Pancreas (tissue), 10 donors: ENCODE results near the gene ARHGAP26. TPM values are rescaled to one million over a fixed set of nuclear protein-coding genes. Genes with fewer than 3 reads are reported as not detected.
"Not testable (repeated sequence)": the region's sequence is repeated elsewhere in the genome, so short reads cannot be mapped to it uniquely, and the experiment has no call there.

ENCODE experiments used
- ATAC-seq, 4 donors: fragments of 200-7000 bp; cut with Tn5 transposase; one replicate each; pipeline versions ENCODE4 v1.8.0 to v1.9.1; 2020; ENCODE audit warnings: mild to moderate bottlenecking in 4 of 4, moderate library complexity in 4 of 4
- DNase-seq, 6 donors: peaks; one replicate each; pipeline ENCODE4 v3.0.0-alpha.2; 2020
- FAIRE-seq: peaks from 2 replicates; lab custom pipeline; 2012; peaks lifted over from hg19 to GRCh38; lab: Jason Lieb, UNC
- H3K27ac ChIP-seq, 4 donors: fragments of 200-600 bp; sonication (generic); 1 replicate in 3 of 4; 2 replicates in 1 of 4; pipeline versions ENCODE4 v1.5.0 to v1.8.0; 2020
- H3K27me3 ChIP-seq, 4 donors: fragments of 200-600 bp; one replicate each; pipeline ENCODE4 v1.8.0; 2021
- H3K36me3 ChIP-seq, 3 donors: fragments of 200-600 bp; sonication (generic) in 1 of 3; one replicate each; pipeline versions ENCODE4 v1.5.0 to v1.8.0; 2020 to 2021
- H3K4me1 ChIP-seq, 3 donors: fragments of 200-600 bp; one replicate each; pipeline ENCODE4 v1.8.0; 2021
- H3K4me3 ChIP-seq, 4 donors: fragments of 200-600 bp; sonication (generic) in 2 of 4; one replicate each; pipeline versions ENCODE4 v1.5.0 to v1.8.0; 2020 to 2021
- H3K9me3 ChIP-seq, 4 donors: fragments of 200-600 bp; one replicate each; pipeline ENCODE4 v1.8.0; 2021
- WGBS, 2 donors: extraction: QIAGEN DNeasy Blood & Tissue Kit; methylation state at CpG; one replicate each; pipeline ENCODE4 v1.1.7; 2013; 5-methylcytosine and 5-hydroxymethylcytosine counted together
- intact Hi-C, 3 donors: fragments of 100-400 bp; cut with DNase I; formaldehyde crosslinking; loops; one replicate each; pipeline versions ENCODE4 v1.11.1 to v1.14.2; 2022
- polyA plus RNA-seq, 2 donors: library from polyadenylated mRNA; stranded (reverse); fragments of 200-250 nt; gene quantifications; one replicate each; pipeline ENCODE4 v1.2.3, GENCODE V29; 2013
- total RNA-seq, 6 donors: library from RNA; stranded (reverse); fragmentation: NEBNext Ultra II Directional in 4 of 6; extraction: Animal tissue kit (Norgen Biotek cat#: 25700) in 4 of 6; gene quantifications; one replicate each; pipeline versions ENCODE4 v1.2.1 to v1.2.4, GENCODE V29; 2021 to 2023
- TF ChIP-seq, protein P1 (sequence below), 4 donors: fragments of 200-600 bp; sonication (generic) in 3 of 4; IDR thresholded peaks; one replicate each; pipeline versions ENCODE4 v1.5.0 to v1.8.0; 2021; ENCODE audit warnings: antibody characterized with exemption in 4 of 4
- donor health status: healthy with polysubstance abuse.
- donor health status: DM: no; HTN: no; CAD: no; lungs with moderate emphysema.
- donor health status: DM: no; HTN: no; CAD: no.
- donor health status: control.
- donor health status: control.
- donor health status: Bipolar disorder and iron deficiency.
- donor health status: DM: yes; HTN: yes; CAD: no.
- donor health status: DM: no; HTN: no; CAD: no.
- donor health status: DM: no; HTN: no; CAD: no.
- donor health status: DM: yes; HTN: yes; CAD: no.

ARHGAP26 gene
- total and polyA plus RNA-seq, 8 donors: 3.0 to 28.1 (median 10.3) TPM

DNA sequence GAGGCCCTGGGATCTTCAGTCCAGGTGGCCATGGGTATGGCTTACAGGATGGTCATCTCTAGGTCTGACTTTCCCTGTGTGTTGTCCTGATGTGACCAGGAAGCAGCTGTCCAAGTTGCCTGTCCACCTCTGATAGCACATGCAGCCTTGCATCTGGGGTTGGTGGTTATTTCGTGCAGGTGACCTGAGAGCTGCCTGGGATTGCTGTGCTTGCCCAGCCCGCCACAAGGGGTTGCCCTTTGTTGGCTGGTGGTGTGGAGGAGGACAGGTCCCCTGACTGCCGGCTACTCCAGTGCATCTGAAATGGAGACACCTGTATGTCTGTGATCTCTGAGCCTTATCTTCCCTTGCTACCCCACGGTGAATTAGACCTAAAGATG is 212.6 kb downstream of the ARHGAP26 start:
- no peaks in the 10 kb centered on the region for H3K9me3 ChIP-seq
- TF ChIP-seq, protein P1, sequence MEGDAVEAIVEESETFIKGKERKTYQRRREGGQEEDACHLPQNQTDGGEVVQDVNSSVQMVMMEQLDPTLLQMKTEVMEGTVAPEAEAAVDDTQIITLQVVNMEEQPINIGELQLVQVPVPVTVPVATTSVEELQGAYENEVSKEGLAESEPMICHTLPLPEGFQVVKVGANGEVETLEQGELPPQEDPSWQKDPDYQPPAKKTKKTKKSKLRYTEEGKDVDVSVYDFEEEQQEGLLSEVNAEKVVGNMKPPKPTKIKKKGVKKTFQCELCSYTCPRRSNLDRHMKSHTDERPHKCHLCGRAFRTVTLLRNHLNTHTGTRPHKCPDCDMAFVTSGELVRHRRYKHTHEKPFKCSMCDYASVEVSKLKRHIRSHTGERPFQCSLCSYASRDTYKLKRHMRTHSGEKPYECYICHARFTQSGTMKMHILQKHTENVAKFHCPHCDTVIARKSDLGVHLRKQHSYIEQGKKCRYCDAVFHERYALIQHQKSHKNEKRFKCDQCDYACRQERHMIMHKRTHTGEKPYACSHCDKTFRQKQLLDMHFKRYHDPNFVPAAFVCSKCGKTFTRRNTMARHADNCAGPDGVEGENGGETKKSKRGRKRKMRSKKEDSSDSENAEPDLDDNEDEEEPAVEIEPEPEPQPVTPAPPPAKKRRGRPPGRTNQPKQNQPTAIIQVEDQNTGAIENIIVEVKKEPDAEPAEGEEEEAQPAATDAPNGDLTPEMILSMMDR (IDR thresholded peaks at IDR 0.05): no peak
- no peaks in the 10 kb centered on the region for H3K27me3 ChIP-seq
- DNase-seq (no peak), FAIRE-seq (no peak), ATAC-seq (peak in 3 of 4 donors; percentile 8 to 10 (median 9))
- H3K27ac ChIP-seq: peak overlapping the region in 3 of 4 donors; percentile 58 to 69 (median 61)
- no peaks in the 10 kb centered on the region for H3K36me3 ChIP-seq
- no peak overlapping the region for H3K4me3 ChIP-seq
- 90 to 92% methylated on average over 4 of the region's 4 CpGs for WGBS, 2 donors
- intact Hi-C loops: no loop called here
- peaks cover 13 to 21% (median 18%) of the 10 kb centered on the region in 3 donors for H3K4me1 ChIP-seq

DNA sequence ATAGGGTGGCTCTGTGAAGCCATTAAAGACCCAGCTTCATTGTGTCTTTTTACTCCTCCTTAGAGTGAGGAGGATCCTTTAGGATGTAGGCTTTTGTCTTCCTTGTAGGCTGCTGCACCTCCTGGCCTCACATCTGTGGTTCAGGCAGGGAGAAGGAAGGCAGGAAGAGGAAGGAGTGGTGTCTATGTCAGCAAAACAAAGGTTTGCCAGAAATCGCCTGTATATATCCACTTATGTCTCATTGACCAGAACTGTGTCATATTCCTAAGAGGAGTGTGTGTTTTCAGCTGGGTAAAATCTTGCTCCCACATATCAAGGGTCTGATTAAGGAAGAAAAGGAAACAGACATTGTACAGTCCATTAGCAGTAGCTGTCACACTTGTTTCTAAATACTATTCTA is 213.8 kb downstream of the ARHGAP26 start:
- no peaks in the 10 kb centered on the region for H3K9me3 ChIP-seq
- ATAC-seq (no peak), FAIRE-seq (no peak), DNase-seq (no peak)
- 70 to 73% methylated on average over 1 of the region's 1 CpG for WGBS, 2 donors
- TF ChIP-seq, protein P1 (IDR thresholded peaks at IDR 0.05): no peak
- H3K36me3 ChIP-seq: no peaks in the 10 kb centered on the region
- intact Hi-C loops: no loop called here
- peaks cover 13 to 21% (median 18%) of the 10 kb centered on the region in 3 donors for H3K4me1 ChIP-seq
- no peaks in the 10 kb centered on the region for H3K27me3 ChIP-seq
- no peak overlapping the region for H3K4me3 ChIP-seq
- no peak overlapping the region for H3K27ac ChIP-seq

DNA sequence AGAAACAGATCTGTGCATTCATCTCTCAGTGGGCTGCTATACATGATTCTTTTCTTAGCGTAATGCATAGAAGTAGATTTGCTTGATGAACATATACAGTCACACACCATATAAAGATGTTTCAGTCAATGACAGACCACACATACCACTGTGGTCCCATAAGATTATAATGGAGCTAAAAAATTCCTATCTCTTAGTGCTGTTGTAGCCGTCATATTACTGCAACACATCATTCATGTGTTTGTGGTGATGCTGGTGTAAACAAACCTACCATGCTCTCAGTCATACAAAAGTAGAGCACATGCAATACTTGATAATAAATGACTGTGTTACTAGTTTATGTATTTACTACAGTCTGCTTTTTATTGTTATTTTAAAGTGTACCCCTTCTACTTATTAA is 214.3 kb downstream of the ARHGAP26 start:
- ATAC-seq (no peak), FAIRE-seq (no peak), DNase-seq (no peak)
- Histone ChIP-seq H3K4me1 (peaks cover 13 to 21% (median 18%) of the 10 kb centered on the region in 3 donors), H3K4me3 (no peak overlapping the region), H3K36me3 (no peaks in the 10 kb centered on the region), H3K27ac (no peak overlapping the region), H3K9me3 (no peaks in the 10 kb centered on the region), H3K27me3 (no peaks in the 10 kb centered on the region)
- intact Hi-C loops: no loop called here
- TF ChIP-seq, protein P1 (IDR thresholded peaks at IDR 0.05): no peak
- 97 to 98% methylated on average over 2 of the region's 2 CpGs for WGBS, 2 donors

DNA sequence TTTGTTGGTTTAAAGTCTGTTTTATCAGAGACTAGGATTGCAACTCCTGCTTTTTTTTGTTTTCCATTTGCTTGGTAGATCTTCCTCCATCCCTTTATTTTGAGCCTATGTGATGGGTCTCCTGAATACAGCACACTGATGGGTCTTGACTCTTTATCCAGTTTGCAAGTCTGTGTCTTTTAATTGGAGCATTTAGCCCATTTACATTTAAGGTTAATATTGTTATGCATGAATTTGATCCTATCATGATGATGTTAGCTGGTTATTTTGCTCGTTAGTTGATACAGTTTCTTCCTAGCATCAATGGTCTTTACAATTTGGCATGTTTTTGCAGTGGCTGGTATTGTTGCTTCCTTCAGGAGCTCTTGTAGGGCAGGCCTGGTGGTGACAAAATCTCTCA is 219.1 kb downstream of the ARHGAP26 start:
- H3K36me3 ChIP-seq, FAIRE-seq, H3K9me3 ChIP-seq, H3K4me1 ChIP-seq, intact Hi-C loops, ATAC-seq, H3K27me3 ChIP-seq, DNase-seq, H3K27ac ChIP-seq, H3K4me3 ChIP-seq: not testable (repeated sequence)
- whole genome bisulfite sequencing, 2 donors: 89 to 96% methylated on average over 1 of the region's 1 CpG

DNA sequence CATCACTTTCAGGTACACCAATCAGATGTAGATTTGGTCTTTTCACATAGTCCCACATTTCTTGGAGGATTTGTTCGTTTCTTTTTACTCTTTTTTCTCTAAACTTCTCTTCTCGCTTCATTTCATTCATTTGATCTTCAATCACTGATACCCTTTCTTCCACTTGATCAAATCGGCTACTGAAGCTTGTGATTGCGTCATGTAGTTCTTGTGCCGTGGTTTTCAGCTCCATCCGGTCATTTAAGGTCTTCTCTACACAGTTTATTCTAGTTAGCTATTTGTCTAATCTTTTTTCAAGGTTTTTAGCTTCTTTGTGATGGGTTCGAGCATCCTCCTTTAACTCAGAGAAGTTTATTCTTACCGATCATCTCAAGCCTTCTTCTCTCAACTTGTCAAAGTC is 219.9 kb downstream of the ARHGAP26 start:
- FAIRE-seq, H3K27me3 ChIP-seq, intact Hi-C loops, DNase-seq, H3K27ac ChIP-seq, ATAC-seq, H3K9me3 ChIP-seq, H3K4me3 ChIP-seq, H3K36me3 ChIP-seq, H3K4me1 ChIP-seq: not testable (repeated sequence)
- WGBS, 2 donors: 93 to 97% methylated on average over 8 of the region's 8 CpGs

DNA sequence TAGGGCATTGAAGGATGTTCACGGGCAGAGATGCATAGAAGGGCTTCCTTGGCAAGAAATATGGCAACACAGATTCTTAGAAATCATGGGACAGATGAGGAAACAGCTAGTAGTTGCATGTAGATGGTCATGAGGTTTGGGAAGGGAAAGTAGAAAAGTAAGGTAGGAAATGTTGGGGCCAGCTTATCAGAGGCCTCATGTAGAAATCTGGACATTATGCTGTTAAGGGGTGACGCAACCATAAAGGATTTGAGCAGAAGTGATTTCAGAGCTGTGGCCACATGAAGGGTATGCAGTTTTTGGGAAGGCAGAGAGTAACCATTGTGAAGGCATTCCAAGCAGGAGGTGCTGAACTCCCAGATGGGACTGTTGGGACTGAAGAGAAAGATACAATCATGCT is 224.0 kb downstream of the ARHGAP26 start:
- TF ChIP-seq, protein P1 (IDR thresholded peaks at IDR 0.05): no peak
- Histone ChIP-seq H3K36me3 (no peaks in the 10 kb centered on the region), H3K27ac (no peak overlapping the region), H3K27me3 (no peaks in the 10 kb centered on the region), H3K4me3 (no peak overlapping the region), H3K4me1 (no peaks in the 10 kb centered on the region), H3K9me3 (no peaks in the 10 kb centered on the region)
- intact Hi-C loops: no loop called here
- no peak for ATAC-seq
- FAIRE-seq: no peak
- no peak for DNase-seq
- WGBS, 2 donors: 98% methylated on average over 2 of the region's 2 CpGs

DNA sequence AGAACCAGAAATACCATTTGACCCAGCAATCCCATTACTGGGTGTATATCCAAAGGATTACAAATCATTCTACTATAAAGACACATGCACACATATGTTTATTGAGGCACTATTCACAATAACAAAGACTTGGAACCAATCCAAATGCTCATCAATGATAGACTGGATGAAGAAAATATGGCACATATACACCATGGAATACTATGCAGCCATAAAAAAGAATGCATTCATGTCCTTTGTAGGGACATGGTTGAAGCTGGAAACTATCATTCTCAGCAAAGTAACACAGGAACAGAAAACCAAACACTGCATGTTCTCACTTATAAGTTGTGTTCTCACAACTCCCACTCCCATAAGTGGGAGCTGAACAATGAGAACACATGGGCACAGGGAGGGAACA is 225.4 kb downstream of the ARHGAP26 start:
- FAIRE-seq, intact Hi-C loops: not testable (repeated sequence)

More for the DNA sequence above, 225.4 kb downstream of the ARHGAP26 start:
- H3K36me3 ChIP-seq, ATAC-seq, H3K27me3 ChIP-seq, H3K9me3 ChIP-seq, H3K4me3 ChIP-seq, H3K27ac ChIP-seq, DNase-seq, H3K4me1 ChIP-seq: not testable (repeated sequence)
